ENCODE data around the gene RAB7A.

DNA sequence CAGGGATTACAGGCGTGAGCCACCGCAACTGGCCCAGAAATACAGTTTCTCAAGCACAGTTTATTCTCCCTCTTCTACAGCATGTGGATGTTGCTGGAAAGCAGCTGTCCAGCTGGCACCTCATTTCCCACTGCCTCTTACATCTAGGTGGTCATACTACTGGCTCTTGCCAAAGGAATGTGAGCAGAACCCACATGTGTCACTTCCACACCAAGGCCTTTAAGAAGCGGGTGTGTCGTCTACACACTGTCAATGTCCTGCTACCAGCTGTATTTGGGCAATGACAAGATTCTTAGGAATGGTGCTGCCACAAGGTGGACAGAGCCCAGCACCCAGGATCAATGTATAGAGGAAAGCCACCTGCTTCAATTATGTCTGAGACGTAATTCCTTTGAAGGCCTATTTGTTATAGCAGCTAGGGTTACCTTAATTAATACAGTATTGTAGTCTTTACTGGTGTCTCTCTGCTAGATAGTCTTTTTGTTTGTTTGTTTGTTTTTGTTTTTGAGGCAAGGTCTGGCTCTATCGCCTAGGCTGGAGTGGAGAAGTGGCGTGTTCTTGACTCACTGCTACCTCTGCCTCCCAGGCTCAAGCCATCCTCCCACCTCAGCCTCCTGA lies 15.1 kb upstream of the RAB7A start:
- TF ChIP-seq, protein P1, sequence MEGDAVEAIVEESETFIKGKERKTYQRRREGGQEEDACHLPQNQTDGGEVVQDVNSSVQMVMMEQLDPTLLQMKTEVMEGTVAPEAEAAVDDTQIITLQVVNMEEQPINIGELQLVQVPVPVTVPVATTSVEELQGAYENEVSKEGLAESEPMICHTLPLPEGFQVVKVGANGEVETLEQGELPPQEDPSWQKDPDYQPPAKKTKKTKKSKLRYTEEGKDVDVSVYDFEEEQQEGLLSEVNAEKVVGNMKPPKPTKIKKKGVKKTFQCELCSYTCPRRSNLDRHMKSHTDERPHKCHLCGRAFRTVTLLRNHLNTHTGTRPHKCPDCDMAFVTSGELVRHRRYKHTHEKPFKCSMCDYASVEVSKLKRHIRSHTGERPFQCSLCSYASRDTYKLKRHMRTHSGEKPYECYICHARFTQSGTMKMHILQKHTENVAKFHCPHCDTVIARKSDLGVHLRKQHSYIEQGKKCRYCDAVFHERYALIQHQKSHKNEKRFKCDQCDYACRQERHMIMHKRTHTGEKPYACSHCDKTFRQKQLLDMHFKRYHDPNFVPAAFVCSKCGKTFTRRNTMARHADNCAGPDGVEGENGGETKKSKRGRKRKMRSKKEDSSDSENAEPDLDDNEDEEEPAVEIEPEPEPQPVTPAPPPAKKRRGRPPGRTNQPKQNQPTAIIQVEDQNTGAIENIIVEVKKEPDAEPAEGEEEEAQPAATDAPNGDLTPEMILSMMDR (IDR thresholded peaks at IDR 0.05) = no peak
- TF ChIP-seq POLR2A (IDR thresholded peaks at IDR 0.05) (no peak), POLR2AphosphoS5 (IDR thresholded peaks at IDR 0.05) (no peak), EP300 (IDR thresholded peaks at IDR 0.05; ENCODE audit: low read depth) (no peak)
